ENCODE measurements around the gene EBF3. TPM values are rescaled to one million over a fixed set of nuclear protein-coding genes. Genes with fewer than 3 reads are reported as not detected.
"Not testable (repeated sequence)": the region's sequence is repeated elsewhere in the genome, so short reads cannot be mapped to it uniquely, and the experiment has no call there.

The EBF3 gene
- total RNA-seq, 1 donor from 2014 or later, result 0.82 TPM

DNA sequence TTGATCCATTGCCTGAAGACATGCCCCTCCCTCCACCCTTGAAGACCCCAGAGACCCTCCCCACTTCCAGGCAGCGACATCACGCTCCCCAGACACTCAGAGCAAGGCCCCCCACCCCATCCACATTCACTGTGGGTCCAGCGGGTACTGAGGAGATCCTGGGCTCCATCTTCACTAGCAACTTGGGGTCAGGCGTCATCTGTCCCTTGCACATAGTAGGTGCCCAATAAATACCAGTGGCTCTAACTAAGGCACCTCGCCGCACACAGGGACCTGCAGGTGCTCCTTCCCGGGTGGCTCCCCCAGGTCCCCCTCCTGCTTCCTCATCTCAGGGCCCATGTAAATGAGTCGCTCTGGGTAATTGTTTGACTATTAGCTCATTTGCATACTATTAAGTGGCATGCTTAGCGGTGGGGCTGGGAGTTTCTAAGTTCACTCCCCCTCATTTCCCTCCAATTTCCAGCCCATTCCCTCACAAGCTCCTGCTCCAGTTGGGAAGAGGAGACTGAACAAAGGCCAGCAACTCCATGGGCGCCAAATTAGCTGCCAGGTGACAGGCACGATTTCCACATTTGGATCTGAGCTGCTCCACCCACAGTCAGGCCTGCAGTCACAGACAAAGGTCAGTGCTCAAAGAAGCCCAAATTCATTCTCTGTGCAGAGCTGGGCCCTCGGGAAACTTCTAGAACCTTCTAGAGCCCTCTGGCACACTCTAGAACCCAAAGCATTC lies 29.7 kb downstream of the EBF3 start:
- FAIRE-seq, result no peak
- DNase-seq (ENCODE audit: low spot score in 2 of 2), result no peak

DNA sequence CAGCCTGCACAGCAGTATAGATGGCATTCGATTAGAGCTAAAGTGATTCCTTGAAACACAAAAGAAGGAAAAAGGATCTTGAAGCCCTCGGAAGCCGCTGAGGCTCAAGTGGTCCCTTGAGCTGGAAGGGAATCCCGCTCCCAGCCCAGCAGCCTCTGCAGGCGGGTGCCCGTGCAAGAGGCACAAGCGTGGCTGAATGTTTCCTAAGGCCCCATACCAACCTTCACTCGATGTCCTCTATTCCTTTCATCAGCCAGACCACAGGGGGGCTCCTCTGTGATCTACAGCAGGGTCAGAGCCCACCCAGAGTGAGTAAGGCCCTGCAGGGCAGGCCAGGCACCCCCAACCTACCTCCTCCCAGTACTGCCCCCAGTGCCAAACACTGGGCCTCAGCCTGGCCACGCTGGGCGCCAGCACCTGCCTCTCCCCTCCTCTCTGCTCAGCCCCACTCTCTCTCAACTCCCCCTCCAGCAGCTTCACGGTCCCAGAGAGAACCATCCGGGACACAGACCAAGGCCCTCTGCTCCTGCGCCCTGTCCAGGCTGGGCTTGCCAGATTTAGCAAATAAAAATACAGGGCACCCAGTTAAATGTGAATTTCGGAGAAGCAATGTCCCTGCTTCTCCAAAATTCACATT lies 30.5 kb downstream of the EBF3 start:
- no peak for FAIRE-seq

DNA sequence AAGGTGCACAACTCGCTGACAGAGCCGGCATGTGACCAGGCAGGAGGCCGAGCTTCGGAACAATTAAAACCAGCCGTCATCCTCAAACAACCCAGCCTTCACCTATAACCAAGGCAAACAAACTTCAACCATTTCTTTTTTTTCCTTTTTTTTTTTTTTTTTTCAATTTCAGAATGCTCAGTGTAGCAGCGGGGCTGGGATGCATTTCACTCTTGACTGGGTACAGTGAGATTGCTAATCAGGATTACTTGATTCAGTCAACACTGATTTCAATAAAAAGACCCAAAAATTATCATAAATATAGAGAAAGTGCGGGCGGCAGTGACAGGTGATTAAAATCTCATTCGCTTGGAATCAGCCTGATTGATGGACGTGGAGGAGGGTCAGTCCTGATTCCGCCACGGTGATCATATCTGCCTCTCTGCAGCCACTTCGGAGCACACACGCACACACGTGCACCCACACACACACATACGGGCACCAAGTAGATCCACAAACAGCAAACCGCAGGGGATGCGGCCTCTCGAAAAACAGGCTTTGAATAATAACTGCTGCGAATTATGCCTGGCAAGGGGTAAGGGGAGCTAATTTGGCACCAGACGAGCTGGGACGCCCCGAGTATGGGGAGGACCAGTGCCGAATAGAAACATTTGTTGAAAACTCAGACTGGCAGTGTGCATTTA lies 31.2 kb downstream of the EBF3 start:
- FAIRE-seq (no peak), DNase-seq (ENCODE audit: low spot score in 2 of 2) (no peak)

More for the DNA sequence above, 30.5 kb downstream of the EBF3 start:
- DNase-seq (ENCODE audit: low spot score in 2 of 2), result no peak

DNA sequence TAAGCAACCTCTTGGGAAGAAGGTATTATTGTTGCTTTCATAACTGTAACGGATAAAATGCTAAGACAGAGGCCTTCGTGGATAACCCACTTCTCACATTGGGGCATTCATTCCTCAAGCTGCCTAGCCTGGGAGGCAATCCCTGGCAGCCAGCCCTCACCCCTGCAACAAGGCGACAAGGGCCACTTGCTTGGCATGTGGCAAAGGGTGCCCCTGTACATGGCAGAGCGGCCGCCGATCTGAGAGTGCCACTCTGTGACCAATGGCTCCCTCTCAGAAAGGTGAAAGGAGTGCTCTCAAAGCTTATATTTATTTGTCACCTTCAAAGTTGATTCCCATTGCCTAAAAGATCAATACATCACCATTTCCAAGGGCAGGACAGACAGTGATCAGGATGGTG lies 31.9 kb downstream of the EBF3 start:
- FAIRE-seq, result no peak
- no peak for DNase-seq (ENCODE audit: low spot score in 2 of 2)

DNA sequence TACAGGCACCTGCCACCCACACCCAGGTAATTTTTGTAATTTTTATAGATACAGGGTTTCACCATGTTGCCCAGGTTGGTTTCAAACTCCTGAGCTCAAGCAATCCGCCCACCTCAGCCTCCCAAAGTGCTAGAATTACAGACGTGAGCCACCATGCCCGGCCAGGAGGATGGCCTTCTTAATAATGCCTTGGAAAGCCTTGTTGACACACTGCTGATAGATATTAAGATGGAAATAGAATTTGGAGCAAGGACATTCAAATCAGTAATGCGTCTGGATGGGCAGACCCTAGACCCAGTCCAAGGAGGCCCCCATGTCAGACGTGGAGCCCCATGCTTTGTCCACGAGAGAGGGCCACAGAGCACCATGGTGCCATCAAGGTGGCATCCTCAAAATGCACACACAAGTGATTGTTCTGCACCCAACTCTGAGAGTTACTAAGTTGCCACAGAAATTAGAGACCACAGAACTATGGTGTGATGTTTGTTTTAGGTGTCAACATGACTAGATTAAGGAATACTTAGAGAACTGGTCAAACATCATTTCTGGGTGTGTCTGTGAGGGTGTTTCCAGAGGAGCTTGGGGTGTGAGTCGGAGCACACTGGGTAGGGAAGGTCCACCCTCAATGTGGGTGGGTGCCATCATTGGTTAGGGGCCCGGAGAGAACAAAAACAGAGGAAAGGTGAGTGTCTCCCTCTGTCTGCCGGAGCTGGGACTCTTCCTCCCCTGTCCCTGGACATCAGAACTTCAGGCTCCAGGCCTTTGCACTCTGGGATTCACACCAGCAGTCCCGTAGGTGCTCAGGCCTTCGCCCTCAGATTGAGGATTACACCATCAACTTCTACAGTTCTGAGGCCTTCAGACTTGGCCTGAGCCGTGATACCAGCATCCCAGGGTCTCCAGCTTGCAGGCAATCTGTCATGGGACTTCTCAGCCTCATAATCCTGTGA lies 34.5 kb downstream of the EBF3 start:
- FAIRE-seq, result no peak
- no peak for DNase-seq (ENCODE audit: low spot score in 2 of 2)

DNA sequence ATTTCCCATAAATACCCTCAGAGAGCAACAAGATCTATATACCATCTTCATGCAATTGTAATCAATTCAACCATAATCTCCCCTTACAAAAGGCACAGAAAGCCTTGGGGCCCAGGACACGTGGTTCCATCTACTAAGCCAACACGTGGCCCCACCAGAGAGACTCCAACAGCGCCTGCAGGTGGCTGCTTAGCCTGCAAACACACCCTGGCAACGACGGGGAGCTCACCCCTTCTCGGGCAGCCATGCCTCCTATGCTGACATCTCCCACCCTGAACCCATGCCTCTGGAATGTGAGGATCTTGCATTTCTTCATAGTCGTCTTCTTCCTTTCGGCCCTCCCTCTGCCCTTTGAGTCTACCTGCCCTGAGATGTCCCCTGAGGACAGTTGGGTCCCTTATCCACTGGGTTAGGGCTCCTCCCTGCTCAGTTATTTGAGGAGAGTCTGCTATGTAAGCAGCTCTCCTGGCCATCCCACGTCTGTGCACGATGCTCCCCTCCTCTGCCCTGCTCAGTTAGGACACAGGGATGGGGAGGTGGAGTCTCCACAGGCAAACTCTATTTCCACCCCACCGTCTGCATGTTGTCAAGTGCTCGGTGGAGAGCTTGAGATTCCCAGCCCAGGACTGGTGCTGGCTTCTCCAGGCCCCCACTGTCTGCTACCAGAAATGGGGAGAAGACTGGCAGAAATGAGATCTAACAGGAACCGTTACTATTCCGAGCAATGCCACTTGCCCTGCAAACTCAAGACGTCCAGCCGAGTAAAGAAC lies 36.5 kb downstream of the EBF3 start:
- DNase-seq (ENCODE audit: low spot score in 2 of 2), result no peak

DNA sequence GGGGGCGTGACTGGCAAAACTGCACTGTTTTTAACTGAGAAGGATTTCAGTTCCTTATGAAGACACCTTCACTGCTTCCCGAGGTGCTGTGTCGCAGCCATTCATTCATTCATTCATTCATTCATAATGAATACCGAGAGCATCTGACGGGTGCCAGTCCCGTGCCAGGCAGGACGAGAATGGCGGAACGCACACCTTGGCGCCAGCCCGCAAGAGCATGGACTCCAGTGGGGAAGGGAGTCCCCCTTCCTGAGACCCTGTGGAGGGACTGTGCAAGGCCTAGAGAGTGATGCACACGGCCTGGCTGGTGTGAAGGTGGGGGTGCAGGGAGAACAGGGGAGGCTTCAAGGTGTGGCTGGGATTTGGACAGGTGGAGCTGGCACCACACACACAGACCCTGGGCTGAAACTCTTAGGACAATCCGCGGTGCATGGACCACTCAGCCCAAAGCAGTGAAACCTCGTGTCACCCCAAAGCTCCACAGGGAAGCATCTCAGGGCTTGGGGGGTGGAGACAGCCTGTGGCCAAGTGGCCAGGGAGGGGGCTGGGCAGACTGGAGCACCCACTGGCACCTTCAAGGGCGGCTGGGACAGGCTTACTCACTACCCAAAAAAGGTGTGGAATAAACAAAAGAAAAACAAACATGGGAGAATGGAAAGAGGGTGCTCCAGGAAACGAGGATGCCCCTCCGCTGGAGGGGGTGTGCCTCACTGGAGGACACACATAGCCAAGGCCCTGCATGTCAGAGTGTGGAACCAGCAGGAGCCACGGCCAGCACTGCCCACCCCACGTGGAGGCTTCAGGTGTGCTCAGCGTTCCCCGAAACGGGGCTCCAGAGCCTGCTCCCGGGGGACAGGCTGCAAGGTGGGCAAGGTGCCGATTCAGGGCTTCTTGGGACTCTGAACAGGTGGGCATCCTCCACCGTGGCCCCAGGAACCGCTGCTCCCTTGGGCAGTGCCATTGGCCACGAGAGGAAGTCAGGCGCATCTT lies 37.7 kb downstream of the EBF3 start:
- DNase-seq (ENCODE audit: low spot score in 2 of 2), result no peak
- no peak for FAIRE-seq

More for the DNA sequence above, 36.5 kb downstream of the EBF3 start:
- FAIRE-seq, result no peak

DNA sequence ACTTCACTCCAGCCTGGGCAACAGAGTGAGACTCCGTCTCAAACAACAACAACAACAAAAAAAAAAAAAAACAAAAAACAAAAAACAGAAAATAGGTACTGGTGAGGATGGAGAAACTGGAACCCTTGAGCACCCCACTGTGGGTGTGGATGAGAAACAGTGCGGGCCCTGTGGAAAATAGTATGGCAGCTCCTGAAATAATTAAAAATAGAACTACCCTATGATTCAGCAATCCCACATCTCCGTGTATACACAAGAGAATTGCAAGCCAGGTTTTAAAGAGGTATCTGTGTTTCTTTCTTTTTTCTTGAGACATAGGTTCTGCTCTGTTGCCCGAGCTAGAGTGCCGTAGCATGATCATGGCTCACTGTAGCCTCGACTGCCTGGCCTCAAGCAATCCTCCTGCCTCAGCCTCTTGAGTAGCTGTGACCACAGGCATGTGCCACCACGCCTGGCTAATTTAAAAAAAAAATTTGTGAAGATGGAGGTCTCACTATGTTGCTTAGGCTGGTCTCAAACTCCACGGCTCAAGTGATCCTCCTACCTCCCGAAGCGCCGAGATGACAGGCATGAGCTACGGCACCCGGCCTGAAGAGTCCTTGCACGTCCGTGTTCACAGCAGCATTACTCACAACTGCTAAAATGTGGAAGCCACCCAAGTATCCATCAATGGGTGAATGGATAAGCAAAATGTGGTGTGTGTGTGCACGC lies 39.5 kb downstream of the EBF3 start:
- DNase-seq (ENCODE audit: low spot score in 2 of 2), result no peak

DNA sequence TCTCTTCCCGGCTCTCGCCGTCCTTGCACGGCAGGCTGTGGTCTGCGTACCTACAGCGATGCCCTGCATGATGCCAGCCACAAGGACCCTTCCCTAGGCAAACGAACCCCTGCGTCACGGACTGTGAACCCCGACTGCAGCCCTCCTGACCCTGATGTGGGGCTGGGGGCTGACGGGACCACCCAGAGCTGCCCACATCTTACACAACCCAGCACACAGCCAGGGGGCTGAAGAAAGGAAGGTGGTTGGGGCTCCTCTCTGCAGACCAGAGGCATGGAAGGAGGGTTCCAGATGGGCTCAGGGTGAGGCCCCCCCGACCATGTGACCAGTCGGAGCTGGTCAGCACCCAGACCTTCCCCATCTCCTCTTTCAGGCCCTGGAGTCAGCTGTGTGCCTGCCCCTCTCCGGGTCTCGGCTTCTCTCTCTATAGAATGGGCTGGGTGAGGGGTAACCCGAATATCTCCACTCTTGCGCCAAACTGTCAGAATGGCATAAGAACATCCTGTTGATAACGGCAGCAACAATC lies 41.4 kb downstream of the EBF3 start:
- FAIRE-seq (no peak), DNase-seq (ENCODE audit: low spot score in 2 of 2) (no peak)

More for the DNA sequence above, 39.5 kb downstream of the EBF3 start:
- no peak for FAIRE-seq

DNA sequence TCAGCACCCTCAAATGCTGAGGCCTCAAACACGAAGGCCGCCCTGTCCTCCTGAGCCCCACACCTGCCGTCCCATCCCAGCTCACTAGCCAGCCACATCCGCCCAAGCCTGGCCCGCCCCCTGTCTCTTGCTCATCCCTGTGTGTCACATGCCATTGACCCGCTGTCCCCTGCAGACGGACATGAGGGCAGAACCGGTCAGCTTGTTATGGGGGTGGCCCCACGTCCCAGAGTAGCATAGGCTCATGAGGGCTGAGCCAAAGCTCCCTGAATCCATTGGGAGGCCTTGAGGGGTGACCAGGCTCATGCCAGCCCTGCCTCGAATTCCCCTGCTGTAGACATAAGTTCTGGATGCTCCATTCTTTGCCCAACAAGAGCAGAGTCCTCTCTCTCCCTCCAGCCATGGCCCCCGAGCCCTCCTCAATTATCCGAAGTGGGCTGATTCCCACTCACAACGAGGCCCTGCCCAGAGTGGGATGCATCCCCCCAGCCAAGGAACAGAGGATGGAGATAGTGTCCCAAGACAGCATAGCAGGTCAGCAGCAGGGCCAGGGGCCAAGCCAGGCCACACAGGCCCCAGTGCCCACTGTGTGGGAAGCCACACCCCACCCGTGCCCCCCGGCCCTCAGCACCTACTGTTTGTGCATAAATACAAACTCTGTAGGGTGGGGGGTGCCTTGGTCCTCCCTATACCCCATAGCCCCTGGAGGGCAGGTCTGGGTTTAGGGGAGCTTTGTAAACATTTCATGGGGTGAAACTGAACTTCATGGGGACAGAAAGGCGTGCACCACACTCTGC lies 42.1 kb downstream of the EBF3 start:
- FAIRE-seq, result no peak
- no peak for DNase-seq (ENCODE audit: low spot score in 2 of 2)

DNA sequence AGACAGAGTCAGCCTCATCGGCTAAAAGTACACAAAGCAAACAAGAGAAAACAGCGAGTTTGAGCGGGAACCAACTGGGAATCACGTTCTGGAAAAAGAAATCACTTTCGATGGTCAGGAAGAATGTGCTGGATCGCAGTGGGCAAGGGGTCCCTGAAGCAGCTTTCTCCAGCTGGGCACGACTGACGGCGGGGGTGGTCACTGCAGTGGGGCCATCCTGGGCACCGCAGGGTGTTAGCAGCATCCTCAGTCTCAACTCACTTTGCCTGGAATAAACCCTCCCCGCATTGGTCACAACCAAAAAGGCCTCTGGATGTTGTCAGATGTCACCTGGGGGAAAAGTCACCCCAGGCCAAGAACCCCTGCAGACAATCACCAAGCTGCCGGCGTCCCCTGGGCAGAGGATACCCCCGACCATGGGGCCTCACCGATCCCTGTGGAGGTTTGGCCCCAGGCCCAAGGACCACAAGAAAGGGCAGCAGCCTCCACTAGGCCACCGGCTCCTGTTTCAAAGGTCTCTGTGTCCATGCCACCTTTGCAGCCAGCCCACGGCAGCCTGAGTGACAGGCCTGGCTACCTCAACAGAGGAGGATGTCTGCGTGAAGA lies 42.9 kb downstream of the EBF3 start:
- DNase-seq (ENCODE audit: low spot score in 2 of 2) (no peak), FAIRE-seq (no peak)

DNA sequence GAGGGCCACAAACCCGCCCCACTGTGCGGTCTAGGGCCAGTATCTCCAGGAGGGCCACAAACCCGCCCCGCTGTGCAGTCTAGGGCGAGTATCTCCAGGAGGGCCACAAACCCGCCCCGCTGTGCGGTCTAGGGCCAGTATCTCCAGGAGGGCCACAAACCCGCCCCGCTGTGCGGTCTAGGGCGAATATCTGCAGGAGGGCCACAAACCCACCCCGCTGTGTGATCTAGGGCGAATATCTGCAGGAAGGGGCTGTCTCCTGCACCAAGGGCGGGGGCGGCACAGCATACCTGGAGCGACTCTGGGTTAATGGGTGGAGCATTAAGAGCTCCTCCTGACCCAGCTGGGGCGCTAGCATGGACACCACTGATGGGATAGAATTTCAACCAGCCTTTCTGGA lies 43.9 kb downstream of the EBF3 start:
- FAIRE-seq; DNase-seq (ENCODE audit: low spot score in 2 of 2): not testable (repeated sequence)

DNA sequence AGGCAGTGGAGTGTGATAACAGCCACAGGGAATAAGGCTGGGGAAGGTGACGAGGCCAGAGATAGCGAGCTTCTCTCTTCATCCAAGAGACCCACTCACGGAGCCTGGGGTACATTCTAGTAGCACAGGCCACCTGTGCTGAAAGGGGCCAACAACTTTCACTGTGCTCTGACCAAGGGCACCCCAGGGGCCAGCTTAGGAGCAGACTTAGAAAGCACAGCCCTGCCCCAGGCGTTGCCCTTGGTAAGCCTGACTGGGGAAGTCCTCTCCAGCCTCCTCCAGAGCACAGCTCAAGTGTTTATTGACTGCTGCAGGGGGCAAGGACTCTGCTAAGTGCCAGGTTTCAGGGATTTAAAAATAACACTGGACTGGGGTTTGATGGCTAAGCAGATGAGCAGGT lies 44.7 kb downstream of the EBF3 start:
- no peak for DNase-seq (ENCODE audit: low spot score in 2 of 2)
- FAIRE-seq, result no peak

DNA sequence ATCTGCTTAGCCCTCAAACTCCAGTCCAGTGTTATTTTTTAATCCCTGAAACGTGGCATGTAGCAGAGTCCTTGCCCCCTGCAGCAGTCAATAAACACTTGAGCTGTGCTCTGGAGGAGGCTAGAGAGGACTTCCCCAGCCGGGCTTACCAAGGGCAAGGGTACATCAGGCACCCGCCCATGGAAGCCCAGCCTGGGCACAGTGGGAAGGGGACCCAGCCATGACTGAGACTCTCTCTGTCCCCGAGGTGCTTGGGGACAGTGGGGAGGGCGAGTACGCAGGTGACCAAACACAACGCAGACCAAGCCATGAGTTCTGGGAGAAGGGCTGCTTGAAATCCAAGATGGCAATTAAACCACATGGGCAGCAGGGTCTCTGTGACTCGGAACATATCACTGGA lies 45.2 kb downstream of the EBF3 start:
- FAIRE-seq (no peak), DNase-seq (ENCODE audit: low spot score in 2 of 2) (no peak)

DNA sequence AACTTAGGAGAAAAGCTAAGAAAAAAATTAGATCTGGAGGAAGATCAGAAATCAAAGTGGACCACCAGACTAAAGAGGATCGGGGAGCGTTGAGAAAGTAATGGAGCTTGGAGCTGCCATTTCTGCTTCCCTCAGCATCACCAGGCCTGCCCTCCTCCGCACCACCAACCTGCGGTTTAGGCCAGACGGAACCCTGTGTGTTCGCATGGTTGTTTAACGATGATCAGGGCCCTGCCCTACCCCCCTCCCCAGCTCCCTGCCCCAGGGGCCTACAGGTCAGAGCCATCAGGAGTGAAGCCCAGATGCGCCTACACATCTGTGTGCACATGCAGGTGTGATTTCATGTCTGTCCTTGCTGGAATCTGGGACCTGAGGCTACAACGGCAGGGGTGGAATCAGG lies 45.7 kb downstream of the EBF3 start:
- FAIRE-seq (no peak), DNase-seq (ENCODE audit: low spot score in 2 of 2) (no peak)

DNA sequence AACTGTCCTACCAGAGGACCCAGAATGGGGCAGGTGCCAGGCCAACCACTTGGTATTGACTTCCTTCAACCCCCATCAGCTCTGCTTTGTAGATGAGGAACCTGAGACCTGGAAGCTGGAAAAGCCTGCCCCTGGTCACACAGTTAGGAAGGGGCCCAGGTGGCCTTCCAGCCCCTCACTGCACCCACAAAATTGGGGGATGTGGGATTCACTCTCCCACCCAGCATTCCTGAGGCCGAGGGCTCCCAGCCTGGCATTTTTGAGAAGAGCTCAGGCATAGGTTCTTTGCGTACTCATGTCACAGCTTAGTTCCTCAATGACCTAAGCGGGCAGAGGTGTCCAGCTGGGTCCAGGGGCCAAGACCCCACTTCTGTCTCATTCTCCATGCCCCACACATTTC lies 46.1 kb downstream of the EBF3 start:
- no peak for DNase-seq (ENCODE audit: low spot score in 2 of 2)
- no peak for FAIRE-seq
